H9 (cell line): ENCODE results near the gene HOXB6. TPM values are rescaled to one million over a fixed set of nuclear protein-coding genes. Genes with fewer than 3 reads are reported as not detected.

Experiments
- DNase-seq: peaks from one replicate; pipeline ENCODE4 v3.0.0-alpha.2; 2017
- H2AFZ ChIP-seq: one replicate; pipeline ENCODE4 v1.6.1; 2013; ENCODE audit warnings: mild to moderate bottlenecking, low read length, control low read depth, moderate library complexity
- H2AK5ac ChIP-seq: 2 replicates; pipeline ENCODE4 v1.6.1; 2013; ENCODE audit warnings: low read length, control low read depth, mixed read lengths; ENCODE audit not compliant: insufficient read length
- H2BK120ac ChIP-seq: one replicate; pipeline ENCODE4 v1.6.1; 2013; ENCODE audit warnings: low read depth, mild to moderate bottlenecking, low read length, control low read depth, inconsistent platforms; ENCODE audit not compliant: poor library complexity, severe bottlenecking
- H2BK12ac ChIP-seq: 2 replicates; pipeline ENCODE4 v1.6.1; 2013; ENCODE audit warnings: low read length, control low read depth, mixed read lengths, low read depth; ENCODE audit not compliant: insufficient read length
- H2BK15ac ChIP-seq: 2 replicates; pipeline ENCODE4 v1.6.1; 2013; ENCODE audit warnings: low read depth, low read length, control low read depth
- H2BK20ac ChIP-seq: one replicate; pipeline ENCODE4 v1.6.1; 2013; ENCODE audit warnings: low read depth, mild to moderate bottlenecking, low read length, control low read depth, inconsistent platforms; ENCODE audit not compliant: poor library complexity, severe bottlenecking
- H2BK5ac ChIP-seq: 2 replicates; pipeline ENCODE4 v1.6.1; 2013; ENCODE audit warnings: low read length, control low read depth, mixed read lengths; ENCODE audit not compliant: insufficient read length
- H3K14ac ChIP-seq: 2 replicates; pipeline ENCODE4 v1.6.1; 2013; ENCODE audit warnings: low read length, control low read depth; ENCODE audit not compliant: insufficient read depth
- H3K18ac ChIP-seq: 2 replicates; pipeline ENCODE4 v1.6.1; 2013; ENCODE audit warnings: low read depth, mild to moderate bottlenecking, mixed read lengths, low read length, control low read depth; ENCODE audit not compliant: insufficient read length
- H3K23ac ChIP-seq: 2 replicates; pipeline ENCODE4 v1.6.1; 2013; ENCODE audit warnings: low read length, control low read depth, mixed read lengths, low read depth; ENCODE audit not compliant: insufficient read length
- H3K23me2 ChIP-seq: 2 replicates; pipeline ENCODE4 v1.6.1; 2013; ENCODE audit warnings: low read depth, mild to moderate bottlenecking, mixed read lengths, low read length, control low read depth; ENCODE audit not compliant: insufficient read length, poor library complexity, severe bottlenecking
- H3K27ac ChIP-seq: 2 replicates; pipeline ENCODE4 v1.5.1; 2013; ENCODE audit warnings: low read length, control low read depth, mixed read lengths, low read depth; ENCODE audit not compliant: insufficient read length
- H3K27me3 ChIP-seq: 2 replicates; pipeline ENCODE4 v1.6.1; 2013; ENCODE audit warnings: low read length, control low read depth, inconsistent platforms; ENCODE audit not compliant: insufficient read depth
- H3K4ac ChIP-seq: 2 replicates; pipeline ENCODE4 v1.6.1; 2013; ENCODE audit warnings: low read depth, mild to moderate bottlenecking, control low read depth, inconsistent platforms, low read length, moderate library complexity
- H3K4me1 ChIP-seq: 2 replicates; pipeline ENCODE4 v1.6.1; 2013; ENCODE audit warnings: low read length, control low read depth, inconsistent platforms; ENCODE audit not compliant: insufficient read depth
- H3K4me2 ChIP-seq: 2 replicates; pipeline ENCODE4 v1.6.1; 2013; ENCODE audit warnings: low read length, control low read depth, mixed read lengths; ENCODE audit not compliant: insufficient read length, insufficient read depth
- H3K56ac ChIP-seq: 2 replicates; pipeline ENCODE4 v1.6.1; 2013; ENCODE audit warnings: low read depth, mild to moderate bottlenecking, mixed read lengths, low read length, control low read depth; ENCODE audit not compliant: insufficient read length
- H3K79me1 ChIP-seq: 2 replicates; pipeline ENCODE4 v1.6.1; 2013; ENCODE audit warnings: low read depth, mild to moderate bottlenecking, moderate library complexity, low read length, control low read depth, inconsistent platforms; ENCODE audit not compliant: insufficient read depth, poor library complexity, severe bottlenecking
- H3K79me2 ChIP-seq: 2 replicates; pipeline ENCODE4 v1.6.1; 2013; ENCODE audit warnings: low read length, control low read depth, inconsistent platforms; ENCODE audit not compliant: insufficient read depth
- H3K9ac ChIP-seq: 2 replicates; pipeline ENCODE4 v1.6.1; 2013; ENCODE audit warnings: low read length, control low read depth, mixed read lengths; ENCODE audit not compliant: insufficient read length; ENCODE audit errors: extremely low read depth
- H3K9me3 ChIP-seq: one replicate; pipeline ENCODE4 v1.6.1; 2013; ENCODE audit warnings: low read depth, low read length, inconsistent platforms; ENCODE audit not compliant: control insufficient read depth
- H3T11ph ChIP-seq: one replicate; pipeline ENCODE4 v1.6.1; 2013; ENCODE audit warnings: mild to moderate bottlenecking, low read length, control low read depth, inconsistent platforms
- H4K20me1 ChIP-seq: one replicate; pipeline ENCODE4 v1.6.1; 2013; ENCODE audit not compliant: control insufficient read depth, insufficient read length, insufficient read depth
- H4K5ac ChIP-seq: 2 replicates; pipeline ENCODE4 v1.6.1; 2013; ENCODE audit warnings: low read depth, mild to moderate bottlenecking, mixed read lengths, low read length, control low read depth; ENCODE audit not compliant: insufficient read length
- H4K8ac ChIP-seq: replicated peaks from 2 replicates; pipeline ENCODE4 v1.6.1; 2013; ENCODE audit warnings: low read length, control low read depth, mixed read lengths, low read depth; ENCODE audit not compliant: insufficient read length
- H4K91ac ChIP-seq: 2 replicates; pipeline ENCODE4 v1.6.1; 2013; ENCODE audit warnings: low read depth, mild to moderate bottlenecking, moderate library complexity, mixed read lengths, low read length, control low read depth; ENCODE audit not compliant: insufficient read length
- H3K27ac Mint-ChIP-seq, 3 experiments: 2 replicates in 2 of 3; 3 replicates in 1 of 3; pipeline ENCODE4 v1.8.0; 2020 to 2021; ENCODE audit warnings: mixed read lengths in 3 of 3, mild to moderate bottlenecking in 1 of 3, moderate library complexity in 1 of 3
- H3K27me3 Mint-ChIP-seq: 2 replicates; pipeline ENCODE4 v1.8.0; 2021; ENCODE audit warnings: low read depth, mild to moderate bottlenecking, moderate library complexity, mixed read lengths
- H3K36me3 Mint-ChIP-seq, 3 experiments: 2 replicates in 2 of 3; 3 replicates in 1 of 3; pipeline ENCODE4 v1.8.0; 2020 to 2021; ENCODE audit warnings: low read depth in 3 of 3, mixed read lengths in 3 of 3; ENCODE audit not compliant: insufficient read depth in 1 of 3
- H3K4me1 Mint-ChIP-seq, 2 experiments: 2 replicates each; pipeline ENCODE4 v1.8.0; 2020; ENCODE audit warnings: mixed read lengths in 2 of 2
- H3K4me3 Mint-ChIP-seq, 2 experiments: 2 replicates in 1 of 2; 3 replicates in 1 of 2; pipeline ENCODE4 v1.8.0; 2020 to 2021; ENCODE audit warnings: mild to moderate bottlenecking in 2 of 2, mixed read lengths in 2 of 2, moderate library complexity in 1 of 2
- H3K9me3 Mint-ChIP-seq, 2 experiments: 2 replicates in 1 of 2; 3 replicates in 1 of 2; pipeline ENCODE4 v1.8.0; 2020; ENCODE audit warnings: mild to moderate bottlenecking in 2 of 2, mixed read lengths in 2 of 2, moderate library complexity in 1 of 2
- CTCF ChIP-seq: fragments of 200-600 bp; sonication (generic); conservative IDR thresholded peaks from 3 replicates; pipeline ENCODE4 v1.8.0; 2021; ENCODE audit warnings: antibody characterized with exemption, mild to moderate bottlenecking
- WGBS: extraction: QIAGEN DNeasy Blood & Tissue Kit; methylation state at CpG from one replicate; pipeline ENCODE4 v1.1.7; 2013; ENCODE audit warnings: missing lambda C conversion rate, low lambda C conversion rate, mixed read lengths; ENCODE audit not compliant: insufficient read length; ENCODE audit errors: extremely low coverage; 5-methylcytosine and 5-hydroxymethylcytosine counted together
- total RNA-seq: library from RNA; stranded (reverse); gene quantifications from 2 replicates; pipeline ENCODE4 v1.2.1, GENCODE V29; 2021

HOXB6 gene
- total RNA-seq, 1 experiment from 2014 or later: not detected

- no peak overlapping the region for H2BK12ac ChIP-seq
- H2AK5ac ChIP-seq: no peak overlapping the region
- no CpG with 5 or more reads among the region's 6 CpGs for WGBS
- no peaks in the 10 kb centered on the region; the same call in 1 of the 2 replicates for H3K79me2 ChIP-seq
- no peak overlapping the region for H3K23ac ChIP-seq
- H3K14ac ChIP-seq: no peak overlapping the region
- H3K4me2 ChIP-seq: no peak overlapping the region
- H3K23me2 ChIP-seq: no peaks in the 10 kb centered on the region
- peaks cover 98% of the 10 kb centered on the region for H3K27me3 ChIP-seq
- no peak overlapping the region for H4K8ac ChIP-seq
- no peak overlapping the region for H2BK15ac ChIP-seq
- H3K4me1 ChIP-seq: no peaks in the 10 kb centered on the region
- H3T11ph ChIP-seq: no peak overlapping the region
- H2BK20ac ChIP-seq: no peak overlapping the region
- H3K27ac ChIP-seq: no peak overlapping the region
- Mint-ChIP-seq H3K27me3 (peaks cover 100% of the 10 kb centered on the region), H3K36me3 (no peaks in the 10 kb centered on the region; a peak in 1 of 7 replicates), H3K4me1 (peaks cover 11 to 17% of the 10 kb centered on the region in 2 experiments), H3K9me3 (peaks cover 0 to 9% of the 10 kb centered on the region in 2 experiments; a peak in 3 of 5 replicates), H3K4me3 (no peak overlapping the region), H3K27ac (no peak overlapping the region)
- no peak overlapping the region for H3K4ac ChIP-seq
- no peak overlapping the region for H4K5ac ChIP-seq
- no peak overlapping the region for H2AFZ ChIP-seq
- no peak overlapping the region for H2BK120ac ChIP-seq
- H4K20me1 ChIP-seq: no peaks in the 10 kb centered on the region
- TF ChIP-seq CTCF: no peak
- H3K9me3 ChIP-seq: no peaks in the 10 kb centered on the region
- H2BK5ac ChIP-seq: no peak overlapping the region
- no peak overlapping the region for H4K91ac ChIP-seq
- no peak overlapping the region for H3K9ac ChIP-seq
- H3K18ac ChIP-seq: no peak overlapping the region
- no peaks in the 10 kb centered on the region for H3K79me1 ChIP-seq
- no peak overlapping the region for H3K56ac ChIP-seq
- no peak for DNase-seq
Observed at GRCh38 chr17:48639982-48640857, 35.4 kb upstream of the HOXB6 start.
